Measurements from ENCODE around the gene ADPRS.

The ADPRS gene

GRCh38 chr1:36108314-36108713 is 19.6 kb downstream of the ADPRS start:
- no peak for DNase-seq (ENCODE audit: low spot score)

- DNase-seq (ENCODE audit: low spot score) = no peak
These were observed 20.5 kb downstream of the ADPRS start for GRCh38 chr1:36109041-36109679.

- DNase-seq (ENCODE audit: low spot score) = no peak
These were observed 22.5 kb downstream of the ADPRS start for GRCh38 chr1:36111151-36111550.

DNA sequence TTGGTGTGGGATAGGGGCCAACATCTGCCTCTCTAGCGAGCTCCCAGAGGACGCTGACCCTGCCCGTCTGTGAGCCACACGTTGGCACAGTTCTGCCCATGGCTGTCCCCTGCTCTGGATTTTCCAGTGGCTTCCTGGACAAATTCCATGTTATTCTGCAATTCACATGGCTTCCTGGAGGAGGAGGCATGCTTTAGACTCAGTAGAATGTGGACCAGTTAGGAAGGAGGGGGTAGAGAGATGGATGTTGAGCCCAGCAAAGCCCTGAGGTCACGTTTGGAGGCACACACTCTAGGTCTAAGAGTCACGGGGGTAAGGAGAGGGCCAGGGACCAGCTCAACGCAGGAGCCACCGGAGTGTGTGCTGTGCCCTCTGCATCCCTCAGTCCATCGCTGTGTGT is 24.1 kb downstream of the ADPRS start:
- no peak for DNase-seq (ENCODE audit: low spot score)

- DNase-seq (ENCODE audit: low spot score) = no peak
These were observed 25.7 kb downstream of the ADPRS start for GRCh38 chr1:36114371-36114770.

DNA sequence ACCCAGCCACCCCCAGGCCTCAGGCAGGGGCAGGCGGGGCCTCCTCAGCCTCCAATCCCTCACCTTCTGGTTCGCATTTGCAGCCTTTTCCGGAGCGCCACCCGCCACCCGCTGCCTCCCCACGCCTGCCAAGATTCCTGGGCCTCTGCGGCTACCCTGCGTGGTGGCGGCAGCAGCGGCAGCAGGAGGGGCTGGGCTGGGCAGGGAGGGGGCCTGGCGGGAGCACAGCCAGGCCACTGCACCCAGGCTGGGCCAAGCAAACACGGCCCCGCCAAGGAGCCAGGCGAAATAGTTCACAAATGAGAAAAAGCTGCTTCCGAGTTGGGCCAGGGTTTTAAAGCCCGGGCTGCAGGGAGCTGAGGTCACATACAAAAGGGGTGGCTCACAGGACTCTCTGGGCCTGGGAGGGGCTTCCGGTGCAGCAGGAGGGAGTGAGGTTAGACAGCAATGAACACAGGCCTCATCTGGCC is 26.5 kb downstream of the ADPRS start:
- DNase-seq (ENCODE audit: low spot score) = no peak

- DNase-seq (ENCODE audit: low spot score) = no peak
These were observed 27.2 kb downstream of the ADPRS start for GRCh38 chr1:36115931-36116330.

GRCh38 chr1:36116901-36117300 is 28.2 kb downstream of the ADPRS start:
- DNase-seq (ENCODE audit: low spot score) = no peak

- no peak for DNase-seq (ENCODE audit: low spot score)
These were observed 29.9 kb downstream of the ADPRS start for GRCh38 chr1:36118447-36119204.

DNA sequence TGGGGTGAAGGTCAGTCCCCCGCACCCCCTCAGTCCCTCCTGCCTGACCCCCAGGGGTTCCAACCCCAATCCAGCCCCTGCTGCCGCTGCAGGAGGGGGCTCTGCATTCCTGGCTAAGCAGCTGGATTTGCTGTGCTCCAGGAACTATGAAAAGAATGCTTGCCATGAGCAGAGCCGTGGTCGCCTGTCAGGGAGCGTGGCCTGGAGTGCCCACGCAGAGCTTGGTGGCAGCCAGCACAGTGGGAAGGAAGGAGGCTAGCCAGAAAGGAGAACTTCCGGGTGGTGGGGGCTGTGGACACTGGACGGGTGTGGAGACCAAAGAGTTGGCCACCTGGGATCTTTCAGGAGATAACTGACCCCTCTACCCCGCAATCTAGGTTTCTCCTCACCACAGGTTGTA is 30.8 kb downstream of the ADPRS start:
- no peak for DNase-seq (ENCODE audit: low spot score)

GRCh38 chr1:36122062-36123030 is 33.7 kb downstream of the ADPRS start:
- DNase-seq (ENCODE audit: low spot score) = no peak

- no peak for DNase-seq (ENCODE audit: low spot score)
These were observed 34.7 kb downstream of the ADPRS start for GRCh38 chr1:36123356-36123755.

- DNase-seq (ENCODE audit: low spot score) = no peak
These were observed 35.9 kb downstream of the ADPRS start for GRCh38 chr1:36124404-36125128.

DNA sequence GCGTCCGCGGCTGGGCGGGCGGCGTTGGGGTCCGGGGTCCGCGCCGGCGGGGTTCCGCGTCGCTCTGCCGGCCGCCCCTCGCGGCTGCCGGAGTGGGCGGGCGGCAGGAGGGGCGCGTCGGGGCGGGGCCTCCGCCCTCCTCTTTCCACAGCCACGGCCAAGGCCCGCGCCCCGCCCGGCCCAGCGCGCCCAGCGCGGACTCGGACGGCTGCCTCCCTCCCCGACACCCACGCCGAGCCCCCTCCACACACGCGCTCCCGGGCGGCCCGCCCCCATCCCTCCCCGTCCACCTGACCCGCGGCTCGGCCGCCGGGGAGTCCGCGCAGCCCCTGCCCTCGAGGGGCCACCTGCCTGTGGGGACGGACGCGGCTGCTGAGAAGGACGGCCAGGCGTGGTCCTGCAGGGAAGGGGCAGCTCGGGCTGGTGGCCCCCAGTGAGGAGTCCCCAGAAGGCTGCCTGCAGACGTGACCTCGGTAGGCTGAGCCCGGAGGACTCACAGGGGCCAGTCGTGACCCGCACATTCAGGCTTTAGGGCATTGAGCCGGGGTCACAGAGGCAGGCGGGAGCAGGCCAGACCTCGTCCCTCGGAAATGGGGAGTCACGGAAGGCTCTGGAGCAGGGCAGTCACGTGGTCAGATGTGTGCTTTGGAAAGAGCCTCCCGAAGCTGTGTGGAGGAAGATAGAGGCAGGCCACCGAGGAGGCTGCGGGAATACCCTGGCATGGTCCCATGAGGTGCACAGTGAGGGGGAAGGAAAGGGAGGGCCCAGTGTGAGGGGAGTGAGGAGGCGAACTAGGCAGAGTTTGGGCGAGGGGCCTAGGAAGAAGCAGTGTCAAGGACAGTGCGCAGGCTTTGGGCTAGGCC is 36.7 kb downstream of the ADPRS start, which contains the start of gene COL8A2:
Gene COL8A2, minus strand, starts transcription at position 94 of the 863 bp plus-strand sequence. CDS start 24,980 bp downstream, outside the sequence.
- no peak for DNase-seq (ENCODE audit: low spot score)

DNA sequence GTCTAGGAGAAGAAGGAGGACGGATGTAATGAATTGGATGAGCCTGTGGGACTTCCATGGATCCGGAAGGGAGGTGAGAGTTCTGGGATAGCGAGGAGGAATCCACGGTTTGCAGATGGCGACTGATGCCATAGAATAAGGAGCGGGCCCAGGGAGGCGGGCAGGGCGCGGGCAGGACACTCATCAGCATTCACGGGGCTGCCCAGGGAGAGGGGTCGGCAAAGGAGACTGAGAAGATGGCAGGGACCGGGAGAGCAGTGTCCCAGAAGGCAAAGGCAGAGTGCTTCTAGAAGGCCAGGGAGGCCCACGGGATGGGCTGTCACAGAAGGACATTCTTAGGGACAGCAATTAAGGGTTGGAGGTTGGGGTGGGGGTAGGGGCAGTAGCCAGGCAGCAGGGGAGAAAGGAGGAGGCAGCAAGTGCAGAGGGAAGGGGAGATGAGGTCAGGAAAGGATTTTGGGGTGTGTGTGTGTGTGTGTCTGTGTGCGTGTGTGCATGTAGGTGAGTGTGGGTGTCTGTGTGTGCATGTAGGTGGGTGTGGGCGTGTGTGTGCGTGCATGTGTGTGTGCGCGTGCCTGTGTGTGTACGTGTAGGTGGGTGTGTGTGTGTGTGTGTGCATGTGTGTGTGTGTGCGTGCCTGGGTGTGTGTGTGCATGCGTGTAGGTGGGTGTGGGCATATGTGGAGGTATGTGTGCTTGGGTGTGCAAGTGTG is 37.5 kb downstream of the ADPRS start:
- no peak for DNase-seq (ENCODE audit: low spot score)

- no peak for DNase-seq (ENCODE audit: low spot score)
These were observed 38.3 kb downstream of the ADPRS start for GRCh38 chr1:36126797-36127500.

DNA sequence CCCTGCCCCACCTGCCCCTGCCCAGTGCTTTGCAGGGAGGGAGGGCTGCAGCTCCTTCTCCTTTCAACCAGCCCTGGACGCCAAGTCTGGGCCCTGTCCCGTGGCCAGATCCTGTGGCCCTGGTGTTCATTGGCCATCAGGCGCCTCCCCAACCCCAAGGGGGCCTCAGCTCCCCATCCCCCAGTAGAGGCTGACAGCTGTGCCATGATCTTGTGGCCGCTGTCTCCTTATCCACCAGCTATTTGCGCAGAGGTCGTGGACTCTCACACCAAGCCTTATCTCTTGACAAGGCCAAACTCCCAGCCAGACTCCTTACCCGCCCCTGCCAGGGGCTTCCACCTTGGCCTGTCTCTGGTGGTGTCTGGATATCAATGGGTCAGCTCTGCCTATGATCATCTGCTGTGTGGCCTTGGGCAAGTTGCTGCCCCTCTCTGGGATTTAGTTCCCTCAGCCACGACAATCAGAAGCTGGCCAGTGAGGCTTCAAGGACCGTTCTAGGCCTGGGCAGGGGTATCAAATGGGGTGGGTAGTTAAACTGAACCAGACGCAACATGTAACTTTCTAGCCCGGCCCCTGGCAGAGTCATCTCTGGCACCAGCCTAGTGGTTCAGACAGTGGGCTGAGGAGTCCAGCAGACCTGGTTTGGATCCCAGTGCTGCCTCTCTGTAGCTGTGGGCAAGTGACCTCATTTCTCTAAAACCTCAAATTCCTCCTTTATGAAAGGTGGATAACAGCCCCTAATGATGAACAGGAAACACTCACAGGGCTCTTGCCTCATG is 39.6 kb downstream of the ADPRS start:
- DNase-seq (ENCODE audit: low spot score) = no peak

DNA sequence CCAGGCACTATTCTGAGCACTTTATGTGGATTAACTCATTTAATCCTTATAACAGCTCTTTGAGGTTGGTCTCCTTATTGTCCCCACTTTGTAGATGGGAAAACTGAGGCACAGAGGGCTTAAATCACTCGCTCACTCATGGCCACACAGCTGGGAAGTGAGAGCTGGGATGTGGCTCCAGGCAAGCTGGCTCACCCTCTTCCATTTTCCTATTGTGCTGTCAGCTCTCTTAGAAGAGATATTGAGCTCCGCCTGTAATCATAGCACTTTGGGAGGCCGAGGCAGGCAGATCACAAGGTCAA is 40.2 kb downstream of the ADPRS start:
- DNase-seq (ENCODE audit: low spot score) = no peak

- no peak for DNase-seq (ENCODE audit: low spot score)
These were observed 43.3 kb downstream of the ADPRS start for GRCh38 chr1:36132029-36132428.
